GM21526 (cell line): ENCODE data around the gene CDYL2.

Source experiments
- ATAC-seq: cut with Tn5 transposase; IDR thresholded peaks from one replicate; pipeline ENCODE4 v1.9.1; 2021; ENCODE audit warnings: moderate library complexity; ENCODE audit not compliant: unreplicated experiment, low FRiP score

CDYL2 gene

DNA sequence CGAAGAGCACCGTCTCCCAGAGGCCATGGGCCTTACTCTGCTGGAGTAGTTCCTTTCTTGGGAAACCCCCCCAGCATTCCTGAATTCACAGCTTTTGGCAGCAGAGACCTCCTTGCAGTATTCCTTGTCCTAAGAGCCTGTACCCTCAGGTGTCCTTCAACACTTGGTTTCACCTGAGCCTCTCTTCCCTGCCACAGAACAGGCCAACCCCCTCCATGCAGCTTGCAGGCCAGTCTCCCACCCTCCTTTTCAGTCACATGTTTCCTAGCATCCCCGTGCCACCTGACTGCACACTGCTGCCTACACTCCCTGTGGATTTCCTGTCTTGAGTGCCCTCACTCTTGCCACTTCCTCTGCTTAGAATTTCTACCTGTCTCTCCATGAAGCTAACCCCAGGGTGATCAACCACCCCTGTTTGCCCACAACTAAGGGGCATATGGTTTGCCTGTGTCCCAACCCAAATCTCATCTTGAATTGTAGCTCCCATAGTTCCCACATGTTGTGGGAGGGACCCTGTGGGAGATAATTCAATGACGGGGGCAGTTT lies 198.1 kb downstream of the CDYL2 start:
- ATAC-seq: no peak

DNA sequence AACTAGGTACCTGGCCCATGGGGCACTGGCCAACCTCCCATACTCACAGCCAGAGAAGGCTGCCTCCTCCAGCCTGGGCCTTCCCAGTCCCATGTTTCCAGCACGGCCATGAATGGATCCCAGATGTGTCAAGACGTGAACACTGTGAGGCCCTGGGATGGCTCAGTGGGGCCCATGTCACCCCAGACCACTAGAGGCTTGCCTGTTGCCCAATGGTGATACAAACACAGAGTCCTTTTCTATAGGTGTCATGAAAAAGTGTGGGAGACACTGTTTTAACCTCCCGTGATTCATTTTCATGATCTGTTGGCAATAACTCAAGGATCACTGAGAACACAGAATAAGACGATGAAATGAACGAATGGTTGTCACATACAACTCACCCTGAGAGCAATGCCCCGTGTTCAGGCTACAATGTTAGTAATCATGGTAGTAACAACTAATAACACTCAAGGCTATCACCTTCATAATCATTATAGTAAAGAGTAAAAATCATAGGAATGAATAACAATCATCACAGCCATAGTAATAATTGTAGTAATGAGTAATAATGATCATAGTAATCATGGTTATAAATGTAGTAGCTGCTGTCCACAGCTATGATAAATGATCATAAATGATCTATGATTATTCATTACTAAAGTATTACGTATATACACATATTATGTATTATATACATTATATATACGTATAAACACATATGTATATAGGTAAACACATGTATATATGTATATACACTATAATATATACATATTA lies 199.6 kb downstream of the CDYL2 start:
- no peak for ATAC-seq

- ATAC-seq: no peak
Measured at GRCh38 chr16:80602894-80603293, 201.5 kb downstream of the CDYL2 start.

GRCh38 chr16:80601182-80601581 lies 203.2 kb downstream of the CDYL2 start:
- ATAC-seq: no peak

GRCh38 chr16:80599466-80599865 lies 204.9 kb downstream of the CDYL2 start:
- ATAC-seq: no peak

DNA sequence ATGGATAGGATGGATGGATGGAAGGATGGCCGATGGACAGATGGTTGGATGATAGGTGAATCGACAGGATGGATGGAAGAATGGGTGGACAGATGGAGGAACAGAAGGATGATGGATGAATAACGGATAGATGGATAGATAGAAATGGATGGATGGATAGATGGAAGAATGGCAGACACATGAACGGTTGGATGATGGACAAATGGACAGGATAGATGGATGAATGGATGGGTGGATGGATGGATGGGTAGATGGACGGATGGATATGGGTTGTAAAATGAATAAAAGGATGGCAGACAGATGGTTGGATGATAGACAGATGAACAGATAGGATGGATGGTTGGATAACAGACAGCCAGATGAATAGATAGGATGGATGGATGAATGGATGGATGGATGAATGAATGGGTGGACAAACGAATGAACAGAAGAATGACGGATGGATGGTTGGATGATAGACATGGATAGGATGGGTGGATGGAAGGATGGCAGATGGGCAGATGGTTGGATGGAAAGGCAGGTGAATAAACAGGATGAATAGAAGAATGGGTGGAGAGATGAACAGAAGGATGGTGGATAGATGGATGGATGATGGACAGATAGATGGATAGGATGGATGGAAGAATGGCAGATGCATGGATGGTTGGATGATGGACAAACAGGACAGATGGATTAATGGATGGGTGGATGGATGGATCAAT lies 207.7 kb downstream of the CDYL2 start:
- ATAC-seq: no peak

DNA sequence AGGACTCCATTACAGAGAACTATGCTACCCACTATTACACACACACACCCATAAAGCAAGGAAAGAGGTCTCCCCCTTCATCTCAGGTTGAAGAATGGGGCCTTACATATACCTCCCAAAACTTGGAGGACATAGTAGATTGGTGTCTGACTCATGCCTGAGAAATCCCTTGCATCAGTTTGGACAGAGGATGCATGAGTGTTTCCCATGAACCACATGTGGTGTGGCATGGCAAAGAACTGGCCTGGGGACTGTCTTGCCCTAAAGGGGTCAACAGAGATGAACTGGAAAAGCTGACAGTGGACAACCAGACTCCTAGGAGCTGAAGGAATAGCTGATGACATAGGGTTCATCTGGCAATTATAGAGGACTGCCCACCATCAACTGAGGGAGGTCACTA lies 209.6 kb downstream of the CDYL2 start:
- no peak for ATAC-seq

DNA sequence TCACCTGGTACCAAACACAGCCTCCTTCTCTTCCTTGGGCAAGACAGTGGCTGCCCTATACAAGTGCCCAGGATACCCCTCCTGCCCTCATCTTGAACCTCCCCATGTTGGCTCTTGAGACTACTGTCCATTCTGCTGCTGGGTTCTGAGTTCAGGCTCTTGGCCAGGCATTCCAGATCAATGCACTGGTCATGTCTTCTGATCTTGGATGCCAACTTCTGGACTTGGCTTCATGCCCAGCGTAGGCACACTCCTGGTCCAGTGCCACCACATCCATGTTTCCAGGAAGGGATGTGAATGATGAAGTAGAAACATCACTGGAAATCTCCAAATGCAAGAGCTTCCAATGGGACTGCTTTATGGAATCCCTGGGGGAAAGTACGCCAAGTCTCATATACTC lies 212.1 kb downstream of the CDYL2 start:
- no peak for ATAC-seq

GRCh38 chr16:80591071-80591915 lies 213.1 kb downstream of the CDYL2 start:
- ATAC-seq: no peak

GRCh38 chr16:80587071-80587470 lies 217.3 kb downstream of the CDYL2 start:
- ATAC-seq: no peak

DNA sequence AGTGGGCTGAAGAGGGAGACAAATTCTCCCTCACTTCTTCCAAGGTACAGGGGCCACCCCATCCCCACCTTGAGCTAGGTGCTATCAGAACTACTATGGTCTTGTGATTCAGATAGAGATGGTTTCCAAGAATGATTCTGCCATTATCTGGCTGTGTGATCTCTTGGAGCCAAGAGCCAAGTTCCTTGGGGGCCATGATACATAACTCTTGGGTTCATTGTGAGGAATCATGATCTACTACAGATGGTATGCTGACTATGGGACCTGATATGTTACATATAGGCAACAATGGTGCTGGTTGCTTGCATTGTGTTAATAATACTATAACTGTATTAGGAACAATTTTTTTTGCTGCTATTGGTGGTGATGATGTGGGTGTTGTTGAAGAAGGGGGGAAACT lies 217.9 kb downstream of the CDYL2 start:
- no peak for ATAC-seq

DNA sequence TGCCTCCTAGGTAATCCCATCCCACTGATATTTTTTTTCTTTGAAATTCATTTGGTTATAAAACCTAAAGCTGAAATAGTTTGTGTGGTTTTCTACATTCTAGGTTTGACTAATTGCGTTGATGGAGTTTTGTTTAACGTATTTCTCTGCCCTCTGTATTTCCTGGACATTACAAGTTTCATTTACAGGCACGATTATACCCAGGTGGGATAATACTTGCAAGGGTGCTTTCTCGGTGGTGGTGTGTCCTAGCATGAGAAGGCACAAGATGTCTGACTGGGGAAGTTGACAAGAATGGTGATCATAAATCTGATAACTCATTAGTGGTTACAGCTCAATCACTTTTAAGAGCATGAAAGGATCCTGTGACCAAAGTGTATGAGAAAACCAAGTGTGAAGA lies 218.6 kb downstream of the CDYL2 start:
- no peak for ATAC-seq

GRCh38 chr16:80583466-80583865 lies 220.9 kb downstream of the CDYL2 start:
- no peak for ATAC-seq

- peak; percentile 85 for ATAC-seq
Measured at GRCh38 chr16:80580109-80580832, 224.1 kb downstream of the CDYL2 start.

DNA sequence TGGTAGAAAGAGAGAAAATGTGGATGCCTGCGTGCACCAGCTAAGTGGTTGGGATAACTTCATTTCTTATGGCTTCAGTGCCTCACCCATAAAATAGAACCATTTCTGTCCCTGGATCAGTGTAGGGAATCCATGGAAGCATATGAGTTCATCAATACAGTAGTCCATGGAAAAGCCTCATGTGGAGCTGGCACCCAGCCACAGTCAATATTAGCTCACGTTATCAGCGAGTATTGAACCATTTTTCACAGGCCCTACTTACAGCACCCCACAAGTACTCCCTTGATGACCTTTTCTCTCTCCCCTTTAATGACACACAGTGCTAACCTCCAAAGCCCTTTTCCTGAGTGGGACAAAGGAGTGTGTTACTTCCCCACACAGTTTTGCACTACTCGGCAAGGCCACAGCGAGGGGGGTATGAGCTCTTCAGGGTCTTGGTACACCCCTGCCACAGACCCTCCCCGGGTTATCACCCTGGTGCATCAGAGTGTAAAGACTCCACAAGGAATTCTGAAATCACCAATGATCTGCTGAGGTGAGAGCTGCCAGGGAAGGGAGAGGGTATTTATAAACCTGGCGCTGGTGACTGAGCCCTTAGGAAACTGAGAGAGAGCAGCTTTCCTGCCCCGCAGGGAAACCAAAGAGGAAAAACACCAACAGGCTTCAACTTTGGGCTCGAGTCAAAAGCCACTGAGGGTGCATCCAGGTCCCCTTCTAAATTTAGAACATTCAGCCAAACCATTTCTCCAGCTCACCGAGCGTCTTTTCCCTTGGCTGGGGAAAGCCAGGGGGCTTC lies 226.7 kb downstream of the CDYL2 start:
- no peak for ATAC-seq

DNA sequence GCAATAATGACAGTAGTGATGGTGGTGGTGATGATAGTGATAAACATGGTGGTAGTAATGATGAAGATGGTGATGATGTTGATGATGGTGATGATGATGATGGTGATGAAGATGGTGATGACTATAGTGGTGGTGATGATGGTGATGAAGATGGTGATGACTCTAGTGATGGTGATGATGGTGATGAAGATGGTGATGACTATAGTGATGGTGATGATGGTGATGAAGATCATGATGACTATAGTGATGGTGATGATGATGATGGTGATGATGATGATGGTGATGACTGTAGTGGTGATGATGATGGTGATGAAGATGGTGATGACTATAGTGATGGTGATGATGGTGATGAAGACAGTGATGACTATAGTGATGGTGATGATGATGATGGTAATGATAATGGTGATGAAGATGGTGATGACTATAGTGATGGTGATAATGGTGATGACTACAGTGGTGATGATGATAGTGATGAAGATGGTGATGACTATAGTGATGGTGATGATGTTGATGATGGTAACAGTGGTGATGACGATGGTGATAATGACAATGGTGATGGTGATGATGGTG lies 228.0 kb downstream of the CDYL2 start:
- no peak for ATAC-seq

DNA sequence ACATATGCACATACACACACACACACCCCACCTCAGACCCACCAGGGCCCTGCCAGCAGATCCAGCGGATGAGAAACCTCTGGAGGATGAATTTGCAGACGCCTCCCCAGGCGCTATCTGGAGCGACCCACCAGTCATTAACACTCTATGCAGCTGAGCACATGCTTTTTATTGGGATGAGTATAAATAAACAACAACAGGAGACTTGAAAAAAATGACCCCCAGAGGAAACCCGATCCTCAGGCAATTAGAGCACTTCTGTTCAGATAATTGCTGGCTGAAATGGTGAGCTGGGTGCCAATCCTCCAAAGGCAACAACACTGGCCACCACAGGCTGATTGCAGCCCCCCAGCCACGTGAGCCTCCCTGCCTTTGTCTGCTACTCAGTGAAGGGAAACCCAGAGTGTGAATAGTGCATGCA lies 230.7 kb downstream of the CDYL2 start:
- no peak for ATAC-seq

- ATAC-seq: no peak
Measured at GRCh38 chr16:80570106-80570478, 234.3 kb downstream of the CDYL2 start.

- no peak for ATAC-seq
Measured at GRCh38 chr16:80569440-80570105, 234.8 kb downstream of the CDYL2 start.
